ENCODE measurements around the gene ZNF747. TPM values are rescaled to one million over a fixed set of nuclear protein-coding genes. Genes with fewer than 3 reads are reported as not detected.
A peak's percentile ranks its signal among the peaks of the same experiment; 100 is the strongest.
"Not testable (repeated sequence)": the region's sequence is repeated elsewhere in the genome, so short reads cannot be mapped to it uniquely, and the experiment has no call there.

The ZNF747 gene
- total RNA-seq, 1 donor: 11.7 TPM

- peak; percentile 80 for DNase-seq (ENCODE audit: low read depth)
These were observed 7.1 kb upstream of the ZNF747 start for GRCh38 chr16:30541502-30542329.

DNA sequence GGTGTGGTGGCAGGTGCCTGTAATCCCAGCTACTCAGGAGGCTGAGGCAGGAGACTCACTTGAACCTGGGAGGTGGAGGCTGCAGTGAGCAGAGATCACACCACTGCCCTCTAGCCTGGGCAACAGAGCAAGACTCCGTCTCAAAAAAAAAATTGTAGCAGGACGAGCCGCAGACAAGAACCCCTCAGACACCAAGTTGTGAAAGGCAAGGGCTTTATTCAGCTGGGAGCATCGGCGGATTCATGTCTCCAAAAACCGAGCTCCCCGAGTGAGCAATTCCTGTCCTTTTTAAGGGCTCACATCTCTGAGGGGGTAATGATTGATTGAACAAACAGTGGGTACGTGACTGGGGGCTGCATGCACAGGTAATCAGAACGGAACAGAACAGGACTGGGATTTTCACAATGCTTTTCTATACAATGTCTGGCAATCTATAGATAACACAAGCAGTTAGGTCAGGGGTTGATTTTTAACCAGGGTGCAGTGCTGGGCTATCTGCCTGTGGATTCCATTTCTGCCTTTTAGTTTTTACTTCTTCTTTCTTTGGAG lies 6.3 kb upstream of the ZNF747 start:
- not testable (repeated sequence) for H3K4me3 ChIP-seq (ENCODE audit: low read depth, low read length)

More at GRCh38 chr16:30541502-30542329, 7.1 kb upstream of the ZNF747 start:
- TF ChIP-seq, protein P1, sequence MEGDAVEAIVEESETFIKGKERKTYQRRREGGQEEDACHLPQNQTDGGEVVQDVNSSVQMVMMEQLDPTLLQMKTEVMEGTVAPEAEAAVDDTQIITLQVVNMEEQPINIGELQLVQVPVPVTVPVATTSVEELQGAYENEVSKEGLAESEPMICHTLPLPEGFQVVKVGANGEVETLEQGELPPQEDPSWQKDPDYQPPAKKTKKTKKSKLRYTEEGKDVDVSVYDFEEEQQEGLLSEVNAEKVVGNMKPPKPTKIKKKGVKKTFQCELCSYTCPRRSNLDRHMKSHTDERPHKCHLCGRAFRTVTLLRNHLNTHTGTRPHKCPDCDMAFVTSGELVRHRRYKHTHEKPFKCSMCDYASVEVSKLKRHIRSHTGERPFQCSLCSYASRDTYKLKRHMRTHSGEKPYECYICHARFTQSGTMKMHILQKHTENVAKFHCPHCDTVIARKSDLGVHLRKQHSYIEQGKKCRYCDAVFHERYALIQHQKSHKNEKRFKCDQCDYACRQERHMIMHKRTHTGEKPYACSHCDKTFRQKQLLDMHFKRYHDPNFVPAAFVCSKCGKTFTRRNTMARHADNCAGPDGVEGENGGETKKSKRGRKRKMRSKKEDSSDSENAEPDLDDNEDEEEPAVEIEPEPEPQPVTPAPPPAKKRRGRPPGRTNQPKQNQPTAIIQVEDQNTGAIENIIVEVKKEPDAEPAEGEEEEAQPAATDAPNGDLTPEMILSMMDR (IDR thresholded peaks at IDR 0.05; ENCODE audit: insufficient read depth, low read depth, low read length): no peak
- H3K4me3 ChIP-seq (ENCODE audit: low read depth, low read length): no peak overlapping the region

DNA sequence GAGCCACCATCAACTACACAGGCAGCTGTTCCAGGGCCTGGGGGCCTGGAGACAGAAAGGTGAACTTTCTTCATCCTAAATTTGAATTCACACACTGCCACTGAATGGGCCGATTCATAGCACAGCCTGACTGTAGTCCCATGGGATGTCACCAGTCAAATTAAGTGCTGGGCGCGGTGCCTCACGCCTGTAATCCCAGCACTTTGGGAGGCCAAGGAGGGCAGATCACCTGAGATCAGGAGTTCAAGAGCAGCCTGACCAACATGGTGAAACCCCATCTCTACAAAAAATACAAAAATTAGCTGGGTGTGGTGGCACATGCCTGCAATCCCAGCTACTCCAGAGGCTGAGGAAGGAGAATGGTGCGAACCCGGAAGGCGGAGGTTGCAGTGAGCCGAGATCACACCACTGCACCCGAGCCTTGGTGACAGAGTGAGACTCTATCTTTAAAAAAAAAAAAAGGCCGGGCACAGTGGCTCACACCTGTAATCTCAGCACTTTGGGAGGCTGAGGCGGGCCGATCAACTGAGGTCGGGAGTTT lies 5.4 kb upstream of the ZNF747 start:
- not testable (repeated sequence) for DNase-seq (ENCODE audit: low read depth); H3K4me3 ChIP-seq (ENCODE audit: low read depth, low read length)

More for the DNA sequence above, 6.3 kb upstream of the ZNF747 start:
- DNase-seq (ENCODE audit: low read depth): not testable (repeated sequence)

GRCh38 chr16:30539000-30539964 lies 4.6 kb upstream of the ZNF747 start:
- DNase-seq (ENCODE audit: low read depth): no peak
- H3K4me3 ChIP-seq (ENCODE audit: low read depth, low read length): no peak overlapping the region
- TF ChIP-seq, protein P1 (IDR thresholded peaks at IDR 0.05; ENCODE audit: insufficient read depth, low read depth, low read length): no peak

GRCh38 chr16:30536391-30537024 lies 1.9 kb upstream of the ZNF747 start:
- not testable (repeated sequence) for H3K4me3 ChIP-seq (ENCODE audit: low read depth, low read length); DNase-seq (ENCODE audit: low read depth)

GRCh38 chr16:30535777-30536190 lies 1.1 kb upstream of the ZNF747 start:
- peak; percentile 80 for DNase-seq (ENCODE audit: low read depth)
- TF ChIP-seq, protein P1 (IDR thresholded peaks at IDR 0.05; ENCODE audit: insufficient read depth, low read depth, low read length): peak; percentile 76

DNA sequence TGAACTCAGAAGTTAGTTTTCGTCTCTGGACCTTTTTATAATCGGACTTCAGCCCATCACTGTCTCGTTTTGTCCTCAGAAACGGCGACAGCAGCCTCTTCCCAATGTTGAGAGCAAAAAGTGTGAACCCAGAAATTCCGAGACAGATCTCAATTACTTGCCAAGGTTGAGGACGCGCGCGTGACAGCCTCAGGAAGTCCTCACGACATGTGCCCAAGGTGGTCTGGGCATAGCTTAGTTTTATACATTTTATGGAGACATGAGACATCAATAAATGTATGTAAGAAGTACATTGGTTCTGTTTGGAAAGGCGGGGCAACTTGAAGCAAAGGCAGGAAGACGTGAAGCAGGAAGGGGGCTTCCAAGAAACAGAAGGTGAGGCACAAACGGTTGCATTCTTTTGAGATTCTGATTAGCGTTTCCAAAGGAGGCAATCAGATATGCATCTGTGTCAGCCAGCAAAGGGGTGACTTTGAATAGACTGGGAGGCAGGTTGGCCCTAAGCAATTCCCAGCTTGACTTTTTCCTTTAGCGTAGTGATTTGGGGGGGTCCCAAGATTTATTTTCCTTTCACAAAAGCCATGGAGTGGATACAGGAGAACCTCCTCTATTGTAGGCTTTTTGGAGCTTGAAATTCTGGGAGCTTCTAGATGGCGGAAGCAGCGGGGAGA lies 583 bp upstream of the ZNF747 start:
- TF ChIP-seq, protein P1 (IDR thresholded peaks at IDR 0.05; ENCODE audit: insufficient read depth, low read depth, low read length): no peak
- peak overlapping the region; percentile 75 for H3K4me3 ChIP-seq (ENCODE audit: low read depth, low read length)
- no peak for DNase-seq (ENCODE audit: low read depth)

More at GRCh38 chr16:30535777-30536190, 1.1 kb upstream of the ZNF747 start:
- peak overlapping the region; percentile 75 for H3K4me3 ChIP-seq (ENCODE audit: low read depth, low read length)

Data from fibroblast of villous mesenchyme (primary cell).